MCF 10A (cell line): ENCODE measurements around the gene SHANK3. TPM values are rescaled to one million over a fixed set of nuclear protein-coding genes. Genes with fewer than 3 reads are reported as not detected.

Source experiments
- BruUV-seq: library from RNA; stranded (reverse); fragments of 400-500 nt; replicated peaks from 2 replicates; lab custom pipeline; 2021; lab: Mats Ljungman, UMichigan
- CTCF ChIA-PET: fragments of 300-600 bp; sonication (Branson Sonifier 250); formaldehyde crosslinking; extraction: SDS; loops from one replicate; lab custom pipeline; 2021; ENCODE audit warnings: antibody characterized with exemption, inconsistent platforms; lab: Yijun Ruan, JAX
- POLR2A ChIA-PET: fragments of 300-600, 350-650 bp; sonication (Branson Sonifier 250); formaldehyde crosslinking; extraction: SDS; loops from one replicate; lab custom pipeline; 2020; ENCODE audit warnings: antibody characterized with exemption, inconsistent platforms; lab: Yijun Ruan, JAX
- DNase-seq: peaks from one replicate; pipeline ENCODE4 v3.0.0-alpha.2; 2018; ENCODE audit not compliant: unreplicated experiment
- H3K27ac Mint-ChIP-seq: one replicate; pipeline ENCODE4 v1.8.0; 2022; ENCODE audit warnings: mild to moderate bottlenecking, low read depth, mixed read lengths; ENCODE audit not compliant: unreplicated experiment
- H3K27me3 Mint-ChIP-seq: one replicate; pipeline ENCODE4 v1.8.0; 2022; ENCODE audit warnings: mixed read lengths; ENCODE audit not compliant: insufficient read depth, unreplicated experiment
- H3K36me3 Mint-ChIP-seq: one replicate; pipeline ENCODE4 v1.8.0; 2022; ENCODE audit warnings: mild to moderate bottlenecking, moderate library complexity, mixed read lengths; ENCODE audit not compliant: insufficient read depth, unreplicated experiment
- H3K4me1 Mint-ChIP-seq: one replicate; pipeline ENCODE4 v1.8.0; 2022; ENCODE audit warnings: mixed read lengths; ENCODE audit not compliant: insufficient read depth, unreplicated experiment
- H3K4me3 Mint-ChIP-seq: one replicate; pipeline ENCODE4 v1.8.0; 2022; ENCODE audit warnings: mild to moderate bottlenecking, moderate library complexity, mixed read lengths; ENCODE audit not compliant: unreplicated experiment
- H3K9me3 Mint-ChIP-seq: one replicate; pipeline ENCODE4 v1.8.0; 2022; ENCODE audit warnings: mixed read lengths; ENCODE audit not compliant: unreplicated experiment
- intact Hi-C: fragments of 100-400 bp; cut with micrococcal nuclease; formaldehyde crosslinking; loops from 2 replicates; pipeline ENCODE4 v1.14.1; 2022
- total RNA-seq: library from RNA; stranded (reverse); gene quantifications from 2 replicates; pipeline ENCODE4 v1.2.3, GENCODE V29; 2022
- TF ChIP-seq, protein P1 (sequence below): fragments of 200-600 bp; IDR thresholded peaks from one replicate; pipeline ENCODE4 v1.8.0; 2022; ENCODE audit warnings: antibody characterized with exemption, mild to moderate bottlenecking; ENCODE audit not compliant: unreplicated experiment

The SHANK3 gene
- total RNA-seq, 1 experiment from 2014 or later: 1.2 TPM

DNA sequence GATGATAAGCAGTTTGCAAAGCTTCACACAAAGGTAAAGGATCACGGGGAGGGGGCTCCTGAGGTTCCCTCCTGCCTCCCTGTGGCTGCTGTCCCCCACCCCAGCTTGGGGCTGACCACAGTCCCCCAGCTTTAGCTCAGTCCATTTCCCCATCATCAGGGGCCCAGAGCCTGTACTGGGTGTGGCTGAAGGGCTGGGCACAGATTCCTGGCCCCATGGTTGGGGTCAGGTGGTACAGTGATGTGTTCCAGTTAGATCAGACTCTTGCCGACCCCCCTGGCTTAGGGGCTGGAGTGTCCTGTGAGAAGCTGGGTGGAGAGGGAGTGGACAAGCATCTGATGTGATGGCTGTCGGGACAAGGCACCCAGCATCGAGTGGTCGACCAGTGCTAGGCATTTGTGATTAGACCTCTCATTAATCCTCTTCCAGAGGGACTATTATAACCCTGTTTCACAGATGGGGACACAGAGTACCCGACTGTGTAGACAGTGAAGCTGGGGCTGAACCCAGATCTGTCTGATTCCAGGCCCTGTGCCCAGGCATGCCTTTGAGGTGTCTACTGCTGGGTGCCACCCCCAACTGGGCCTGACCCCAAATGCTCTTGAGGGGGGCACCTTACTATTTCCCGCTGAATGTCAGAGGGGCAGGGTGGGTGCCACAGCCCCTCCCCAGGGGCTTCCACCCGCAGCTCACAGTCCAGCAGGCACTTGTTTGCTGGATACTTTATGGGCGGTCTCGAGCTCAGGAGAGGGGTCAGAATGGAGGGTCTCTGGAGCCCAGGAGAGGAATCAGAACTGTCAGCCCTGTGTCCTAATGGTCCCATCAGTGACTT lies 4.3 kb downstream of the SHANK3 start:
- intact Hi-C loops: no loop called here
- ChIA-PET CTCF (interaction anchor here (3.6 kb wide), 1 partner anchor 14 kb away, joined by 14 read pairs; no protein-coding TSS in a partner anchor), POLR2A (no interaction called here)
- no TSS peak for BruUV-seq
- peaks cover 6% of the 10 kb centered on the region for H3K4me1 Mint-ChIP-seq
- no peak for DNase-seq
- H3K4me3 Mint-ChIP-seq: no peak overlapping the region
- no peaks in the 10 kb centered on the region for H3K36me3 Mint-ChIP-seq
- no peak overlapping the region for H3K27ac Mint-ChIP-seq
- peaks cover 15% of the 10 kb centered on the region for H3K27me3 Mint-ChIP-seq
- H3K9me3 Mint-ChIP-seq: no peaks in the 10 kb centered on the region
- TF ChIP-seq, protein P1, sequence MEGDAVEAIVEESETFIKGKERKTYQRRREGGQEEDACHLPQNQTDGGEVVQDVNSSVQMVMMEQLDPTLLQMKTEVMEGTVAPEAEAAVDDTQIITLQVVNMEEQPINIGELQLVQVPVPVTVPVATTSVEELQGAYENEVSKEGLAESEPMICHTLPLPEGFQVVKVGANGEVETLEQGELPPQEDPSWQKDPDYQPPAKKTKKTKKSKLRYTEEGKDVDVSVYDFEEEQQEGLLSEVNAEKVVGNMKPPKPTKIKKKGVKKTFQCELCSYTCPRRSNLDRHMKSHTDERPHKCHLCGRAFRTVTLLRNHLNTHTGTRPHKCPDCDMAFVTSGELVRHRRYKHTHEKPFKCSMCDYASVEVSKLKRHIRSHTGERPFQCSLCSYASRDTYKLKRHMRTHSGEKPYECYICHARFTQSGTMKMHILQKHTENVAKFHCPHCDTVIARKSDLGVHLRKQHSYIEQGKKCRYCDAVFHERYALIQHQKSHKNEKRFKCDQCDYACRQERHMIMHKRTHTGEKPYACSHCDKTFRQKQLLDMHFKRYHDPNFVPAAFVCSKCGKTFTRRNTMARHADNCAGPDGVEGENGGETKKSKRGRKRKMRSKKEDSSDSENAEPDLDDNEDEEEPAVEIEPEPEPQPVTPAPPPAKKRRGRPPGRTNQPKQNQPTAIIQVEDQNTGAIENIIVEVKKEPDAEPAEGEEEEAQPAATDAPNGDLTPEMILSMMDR: no peak

- no peaks in the 10 kb centered on the region for H3K9me3 Mint-ChIP-seq
- TF ChIP-seq, protein P1: no peak
- no peak overlapping the region for H3K27ac Mint-ChIP-seq
- ChIA-PET POLR2A (no interaction called here), CTCF (interaction anchor here (0.6 to 3.6 kb wide), 2 partner anchors 14 to 15 kb away, joined by 3 to 14 read pairs; no protein-coding TSS in a partner anchor)
- peaks cover 6% of the 10 kb centered on the region for H3K4me1 Mint-ChIP-seq
- peaks cover 15% of the 10 kb centered on the region for H3K27me3 Mint-ChIP-seq
- intact Hi-C loops: no loop called here
- no peak overlapping the region for H3K4me3 Mint-ChIP-seq
- BruUV-seq: no TSS peak
- H3K36me3 Mint-ChIP-seq: no peaks in the 10 kb centered on the region
- no peak for DNase-seq
Observed at GRCh38 chr22:50677493-50678217, 5.0 kb downstream of the SHANK3 start.

DNA sequence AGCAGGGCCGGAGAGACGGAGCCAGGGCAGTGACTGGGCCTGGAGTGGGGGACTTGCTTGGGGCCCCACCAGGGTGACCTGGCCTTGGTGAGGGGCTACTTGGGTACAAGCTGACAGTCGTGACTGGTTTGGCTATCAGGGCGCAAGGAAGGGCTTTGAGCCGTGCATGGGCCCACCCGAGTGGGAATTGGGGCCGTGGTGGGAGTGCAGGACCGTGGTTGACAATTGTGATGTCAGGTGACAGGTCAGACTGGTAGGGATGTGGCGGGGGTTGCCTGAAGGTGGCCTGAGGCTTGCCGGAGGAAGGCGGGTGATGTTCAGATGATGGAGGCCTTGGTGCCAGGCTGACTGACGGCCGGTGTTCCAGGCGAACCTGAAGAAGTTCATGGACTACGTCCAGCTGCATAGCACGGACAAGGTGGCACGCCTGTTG lies 5.6 kb downstream of the SHANK3 start:
- intact Hi-C loops: no loop called here
- Mint-ChIP-seq H3K4me3 (no peak overlapping the region), H3K4me1 (peaks cover 6% of the 10 kb centered on the region), H3K27ac (no peak overlapping the region), H3K9me3 (no peaks in the 10 kb centered on the region), H3K36me3 (no peaks in the 10 kb centered on the region), H3K27me3 (peaks cover 15% of the 10 kb centered on the region)
- ChIA-PET CTCF (interaction anchor here (0.6 to 3.6 kb wide), 2 partner anchors 13 to 15 kb away, joined by 3 to 14 read pairs; no protein-coding TSS in a partner anchor), POLR2A (no interaction called here)
- no TSS peak for BruUV-seq
- TF ChIP-seq, protein P1: no peak
- DNase-seq: no peak
